Measurements from ENCODE around the gene SHISA7. TPM values are rescaled to one million over a fixed set of nuclear protein-coding genes. Genes with fewer than 3 reads are reported as not detected.

The SHISA7 gene
- polyA plus RNA-seq, 1 of the 3 experiments (the other 2 are of a cell fraction), result 0.02 TPM

- no peak for DNase-seq
- H3K9me3 ChIP-seq, result no peaks in the 10 kb centered on the region
- H3K27me3 ChIP-seq (ENCODE audit: insufficient read depth), result no peaks in the 10 kb centered on the region
- H3K4me1 ChIP-seq (ENCODE audit: control insufficient read depth in 1 of 2, insufficient read depth in 2 of 2, low read depth in 1 of 2, low read length in 1 of 2), result peaks cover 27 to 30% of the 10 kb centered on the region in 2 experiments; a peak in 3 of 4 replicates
- H3K27ac ChIP-seq (ENCODE audit: low read depth in 2 of 2, low read length in 1 of 2), result no peak overlapping the region
- no peak for TF ChIP-seq RFX5 (IDR thresholded peaks at IDR 0.05; ENCODE audit: low read length)
- no peak for TF ChIP-seq FOXJ3 (CRISPR knock-in tag; IDR thresholded peaks at IDR 0.05)
- no peak for TF ChIP-seq MEF2A (IDR thresholded peaks at IDR 0.05; ENCODE audit: borderline replicate concordance, low read depth)
- no peak for TF ChIP-seq SMC3 (IDR thresholded peaks at IDR 0.05; ENCODE audit: low read depth, low read length)
- no peak for TF ChIP-seq YY1 (IDR thresholded peaks at IDR 0.05; ENCODE audit: low read depth)
- TF ChIP-seq JUND (IDR thresholded peaks at IDR 0.05), result no peak
- TF ChIP-seq CTCF (IDR thresholded peaks at IDR 0.05), result no peak
- no peak for TF ChIP-seq TAF1 (IDR thresholded peaks at IDR 0.05; ENCODE audit: borderline replicate concordance, low read depth, low read length)
- TF ChIP-seq RAD21 (IDR thresholded peaks at IDR 0.05; ENCODE audit: low read length), result no peak
- TF ChIP-seq POLR2AphosphoS5 (IDR thresholded peaks at IDR 0.05; ENCODE audit: low read depth, low read length), result no peak
- TF ChIP-seq TEAD4 (IDR thresholded peaks at IDR 0.05; ENCODE audit: borderline replicate concordance, insufficient read depth), result no peak
- TF ChIP-seq MXI1 (IDR thresholded peaks at IDR 0.05; ENCODE audit: low read depth, low read length), result no peak
- TF ChIP-seq USF2 (IDR thresholded peaks at IDR 0.05; ENCODE audit: borderline replicate concordance, low read depth, low read length), result no peak
- no peak for TF ChIP-seq PBX3 (IDR thresholded peaks at IDR 0.05)
- CTCF ChIA-PET, result interaction anchor here (0.9 to 15.1 kb wide), 2 partner anchors 14 to 23 kb away, joined by 3 to 162 read pairs; no protein-coding TSS in a partner anchor
- H3K79me2 ChIP-seq (ENCODE audit: insufficient read depth), result peaks cover 45% of the 10 kb centered on the region
- H3K36me3 ChIP-seq (replicated peaks in 1 of 2; ENCODE audit: control insufficient read depth in 1 of 2, insufficient read depth in 2 of 2, low read length in 1 of 2), result peaks cover 0 to 7% of the 10 kb centered on the region in 2 experiments
- no peak overlapping the region for H3K4me2 ChIP-seq
- POLR2A ChIA-PET, result no interaction called here
- H3K9ac ChIP-seq, result no peak overlapping the region
- H2AFZ ChIP-seq (ENCODE audit: low read depth), result no peak overlapping the region
- 97% methylated on average over 19 of the region's 40 CpGs for whole genome bisulfite sequencing (ENCODE audit: low lambda C conversion rate)
- H3K9me2 ChIP-seq, result no peaks in the 10 kb centered on the region
- H4K20me1 ChIP-seq (ENCODE audit: insufficient read depth), result no peaks in the 10 kb centered on the region
- H3K4me3 ChIP-seq (ENCODE audit: low read depth in 2 of 2, low read length in 1 of 2), result no peak overlapping the region
- peaks cover 17% of the 10 kb centered on the region for H3F3A ChIP-seq (replicated peaks; ENCODE audit: insufficient read depth)
Measured at GRCh38 chr19:55481794-55482155, 38.7 kb upstream of the SHISA7 start.
